Endodermal cell (in vitro differentiated cells): ENCODE data around the gene EIF4E2. TPM values are rescaled to one million over a fixed set of nuclear protein-coding genes. Genes with fewer than 3 reads are reported as not detected.
A peak's percentile ranks its signal among the peaks of the same experiment; 100 is the strongest.

Experiments
- DNase-seq: peaks from one replicate; pipeline ENCODE4 v3.0.0-alpha.2; 2017
- H3K27ac ChIP-seq: 2 replicates; pipeline ENCODE4 v1.5.1; 2013; ENCODE audit warnings: mild to moderate bottlenecking, low read depth, low read length, moderate library complexity
- H3K27me3 ChIP-seq: 2 replicates; pipeline ENCODE4 v1.6.1; 2013; ENCODE audit warnings: mild to moderate bottlenecking, low read length, moderate library complexity; ENCODE audit not compliant: insufficient read depth, control insufficient read depth, poor library complexity, severe bottlenecking
- H3K36me3 ChIP-seq: 2 replicates; pipeline ENCODE4 v1.7.0; 2013; ENCODE audit warnings: mild to moderate bottlenecking, low read length, moderate library complexity; ENCODE audit not compliant: control insufficient read depth, insufficient read depth
- H3K4me1 ChIP-seq: one replicate; pipeline ENCODE4 v1.7.0; 2013; ENCODE audit warnings: low read length; ENCODE audit not compliant: control insufficient read depth, insufficient read depth
- H3K4me3 ChIP-seq: 2 replicates; pipeline ENCODE4 v1.5.1; 2013; ENCODE audit warnings: mild to moderate bottlenecking, low read length, moderate library complexity
- H3K9ac ChIP-seq: 2 replicates; pipeline ENCODE4 v1.6.1; 2013; ENCODE audit warnings: mild to moderate bottlenecking, low read length, moderate library complexity; ENCODE audit not compliant: poor library complexity, severe bottlenecking; ENCODE audit errors: extremely low read depth
- H3K9me3 ChIP-seq: 2 replicates; pipeline ENCODE4 v1.6.1; 2013; ENCODE audit warnings: mild to moderate bottlenecking, low read length, moderate library complexity; ENCODE audit not compliant: control insufficient read depth
- H3K27ac Mint-ChIP-seq: 2 replicates; pipeline ENCODE4 v1.8.0; 2020; ENCODE audit warnings: mixed read lengths
- H3K27me3 Mint-ChIP-seq: 2 replicates; pipeline ENCODE4 v1.8.0; 2021; ENCODE audit warnings: mild to moderate bottlenecking, mixed read lengths; ENCODE audit not compliant: insufficient read depth
- H3K36me3 Mint-ChIP-seq: 2 replicates; pipeline ENCODE4 v1.8.0; 2020; ENCODE audit warnings: low read depth, mixed read lengths
- H3K4me1 Mint-ChIP-seq: 2 replicates; pipeline ENCODE4 v1.8.0; 2020; ENCODE audit warnings: mixed read lengths
- H3K4me3 Mint-ChIP-seq: 2 replicates; pipeline ENCODE4 v1.8.0; 2020; ENCODE audit warnings: mild to moderate bottlenecking, moderate library complexity, mixed read lengths
- H3K9me3 Mint-ChIP-seq: 2 replicates; pipeline ENCODE4 v1.8.0; 2020; ENCODE audit warnings: mild to moderate bottlenecking, mixed read lengths
- WGBS, 2 experiments: methylation state at CpG; one replicate each; pipeline versions ENCODE4 v1.1.5 to v1.1.7; 2013; ENCODE audit warnings: missing lambda C conversion rate in 2 of 2, mixed read lengths in 1 of 2; ENCODE audit not compliant: insufficient coverage in 1 of 2, insufficient read length in 1 of 2; 5-methylcytosine and 5-hydroxymethylcytosine counted together
- total RNA-seq, 2 donors: library from RNA; stranded (reverse); fragmentation: NEBNext Ultra II Directional in 1 of 2; extraction: Animal tissue kit (Norgen Biotek cat#: 25700) in 1 of 2; gene quantifications; 2 replicates in 1 of 2; 3 replicates in 1 of 2; pipeline ENCODE4 v1.2.1, GENCODE V29; 2021
- TF ChIP-seq, protein P1 (sequence below): fragments of 200-600 bp; sonication (generic); conservative IDR thresholded peaks from 2 replicates; pipeline ENCODE4 v1.5.0; 2021; ENCODE audit warnings: antibody characterized with exemption, mild to moderate bottlenecking

The EIF4E2 gene
- total RNA-seq, 2 donors from 2014 or later, result 105 to 116 TPM

DNA sequence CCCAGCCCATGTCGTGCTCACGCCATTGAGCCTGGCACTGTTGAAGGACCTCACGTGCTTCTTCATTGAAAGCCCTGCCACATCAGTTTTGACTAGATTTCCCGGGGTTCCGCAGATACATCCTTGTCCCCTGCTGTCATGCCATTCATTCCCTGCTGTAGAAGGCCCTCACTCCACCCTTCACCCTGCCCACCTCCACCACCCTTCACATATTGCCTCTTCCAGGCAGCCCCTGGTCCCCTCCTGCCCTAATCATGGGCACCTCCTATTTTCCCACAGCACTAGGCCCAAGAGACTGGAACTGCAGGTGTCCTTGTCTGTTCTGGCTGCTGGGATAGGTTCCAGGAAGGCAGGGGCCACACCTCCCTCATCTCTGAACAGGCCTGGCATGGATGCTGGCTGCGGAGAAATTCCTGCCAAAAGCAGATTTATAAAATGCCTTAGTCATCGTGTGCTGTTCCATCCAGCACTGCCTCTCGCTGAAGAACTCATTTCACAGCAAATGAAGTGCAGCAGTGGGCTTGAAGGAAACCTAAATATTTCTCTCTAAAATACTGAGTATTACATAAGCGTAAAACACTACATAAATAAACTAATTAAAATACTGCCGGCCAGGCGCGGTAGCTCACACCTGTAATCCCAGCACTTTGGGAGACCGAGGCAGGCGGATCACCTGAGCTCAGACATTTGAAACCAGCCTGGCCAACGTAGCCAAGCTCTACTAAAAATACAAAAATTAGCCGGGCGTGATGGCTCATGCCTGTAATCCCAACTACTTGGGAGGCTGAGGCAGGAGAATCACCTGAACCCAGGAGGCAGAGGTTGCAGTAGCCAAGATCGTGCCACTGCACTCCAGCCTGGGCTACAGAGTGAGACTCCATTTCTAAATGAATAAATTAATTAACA, 38.4 kb downstream of the EIF4E2 start:
- WGBS, 2 experiments, result 92 to 98% methylated on average over 14 to 18 of the region's 18 CpGs

DNA sequence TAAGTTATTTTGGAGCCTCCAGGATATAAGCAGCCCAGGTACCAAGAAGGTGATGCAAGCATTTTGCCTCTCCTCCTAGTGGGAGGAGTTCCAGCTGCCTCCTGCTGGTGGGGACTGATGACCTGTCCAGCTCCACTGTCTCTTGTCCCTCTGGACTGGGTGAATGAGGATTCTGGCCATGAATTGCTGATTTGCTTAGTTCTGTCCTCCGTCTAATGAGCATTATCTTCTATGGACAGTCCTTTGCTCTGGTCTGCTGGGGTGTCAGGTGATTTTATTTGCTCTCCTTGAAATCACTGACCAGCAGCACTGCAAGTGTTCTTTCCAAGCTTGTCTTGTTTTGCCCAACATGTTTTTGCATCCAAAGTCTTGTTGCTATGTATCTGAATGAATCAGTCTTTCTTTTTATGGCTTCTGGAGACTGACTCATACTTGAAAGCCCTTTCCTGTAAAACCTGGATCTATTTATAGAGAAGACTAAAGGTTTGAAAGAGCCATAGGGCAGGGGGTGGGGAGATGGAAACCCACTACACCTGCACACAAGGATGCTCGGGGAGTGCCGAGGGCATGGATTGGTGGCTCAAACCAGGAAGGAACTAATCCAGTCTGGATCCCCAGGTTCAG, 42.4 kb downstream of the EIF4E2 start:
- Histone ChIP-seq H3K27ac (no peak overlapping the region), H3K4me1 (no peaks in the 10 kb centered on the region), H3K9me3 (no peaks in the 10 kb centered on the region), H3K4me3 (no peak overlapping the region), H3K27me3 (no peaks in the 10 kb centered on the region), H3K9ac (no peak overlapping the region), H3K36me3 (no peaks in the 10 kb centered on the region)
- H3K36me3 Mint-ChIP-seq, result peaks cover 1% of the 10 kb centered on the region
- DNase-seq, result no peak
- H3K27me3 Mint-ChIP-seq, result no peaks in the 10 kb centered on the region
- H3K4me3 Mint-ChIP-seq, result no peak overlapping the region
- WGBS, 2 experiments, result 94 to 100% methylated on average over 1 to 3 of the region's 3 CpGs
- H3K9me3 Mint-ChIP-seq, result no peaks in the 10 kb centered on the region
- H3K4me1 Mint-ChIP-seq, result no peaks in the 10 kb centered on the region
- H3K27ac Mint-ChIP-seq, result no peak overlapping the region
- TF ChIP-seq, protein P1, sequence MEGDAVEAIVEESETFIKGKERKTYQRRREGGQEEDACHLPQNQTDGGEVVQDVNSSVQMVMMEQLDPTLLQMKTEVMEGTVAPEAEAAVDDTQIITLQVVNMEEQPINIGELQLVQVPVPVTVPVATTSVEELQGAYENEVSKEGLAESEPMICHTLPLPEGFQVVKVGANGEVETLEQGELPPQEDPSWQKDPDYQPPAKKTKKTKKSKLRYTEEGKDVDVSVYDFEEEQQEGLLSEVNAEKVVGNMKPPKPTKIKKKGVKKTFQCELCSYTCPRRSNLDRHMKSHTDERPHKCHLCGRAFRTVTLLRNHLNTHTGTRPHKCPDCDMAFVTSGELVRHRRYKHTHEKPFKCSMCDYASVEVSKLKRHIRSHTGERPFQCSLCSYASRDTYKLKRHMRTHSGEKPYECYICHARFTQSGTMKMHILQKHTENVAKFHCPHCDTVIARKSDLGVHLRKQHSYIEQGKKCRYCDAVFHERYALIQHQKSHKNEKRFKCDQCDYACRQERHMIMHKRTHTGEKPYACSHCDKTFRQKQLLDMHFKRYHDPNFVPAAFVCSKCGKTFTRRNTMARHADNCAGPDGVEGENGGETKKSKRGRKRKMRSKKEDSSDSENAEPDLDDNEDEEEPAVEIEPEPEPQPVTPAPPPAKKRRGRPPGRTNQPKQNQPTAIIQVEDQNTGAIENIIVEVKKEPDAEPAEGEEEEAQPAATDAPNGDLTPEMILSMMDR, result peak; percentile 22

More for the DNA sequence above, 38.4 kb downstream of the EIF4E2 start:
- Histone ChIP-seq H3K4me3 (no peak overlapping the region), H3K9me3 (no peaks in the 10 kb centered on the region), H3K27ac (no peak overlapping the region), H3K4me1 (no peaks in the 10 kb centered on the region), H3K27me3 (no peaks in the 10 kb centered on the region), H3K9ac (no peak overlapping the region), H3K36me3 (no peaks in the 10 kb centered on the region)
- H3K4me3 Mint-ChIP-seq, result no peak overlapping the region
- H3K4me1 Mint-ChIP-seq, result no peaks in the 10 kb centered on the region
- DNase-seq, result no peak
- H3K36me3 Mint-ChIP-seq, result peaks cover 9% of the 10 kb centered on the region
- no peaks in the 10 kb centered on the region for H3K9me3 Mint-ChIP-seq
- no peak overlapping the region for H3K27ac Mint-ChIP-seq
- H3K27me3 Mint-ChIP-seq, result no peaks in the 10 kb centered on the region
- TF ChIP-seq, protein P1, result no peak

DNA sequence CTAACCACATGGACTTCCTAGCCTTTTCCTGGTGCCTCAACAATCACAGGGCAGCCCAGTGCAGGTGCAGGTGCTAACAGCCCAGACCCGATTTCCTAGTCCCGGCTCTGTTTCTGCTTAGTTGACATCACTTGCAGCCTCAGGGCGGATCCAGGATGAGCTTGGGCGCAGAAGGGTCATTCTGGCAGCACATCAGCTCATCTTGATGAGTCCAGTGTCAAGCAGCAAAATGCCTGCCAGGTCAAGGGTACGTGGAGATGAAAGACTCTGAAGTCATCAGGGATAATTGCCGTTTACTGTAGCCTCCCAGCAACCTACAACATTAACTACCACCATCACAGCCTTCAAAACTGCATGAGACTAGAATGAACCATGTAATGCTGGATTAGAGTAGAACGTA, 43.5 kb downstream of the EIF4E2 start:
- no peaks in the 10 kb centered on the region for H3K27me3 Mint-ChIP-seq
- no peak overlapping the region for H3K4me3 Mint-ChIP-seq
- H3K4me1 Mint-ChIP-seq, result no peaks in the 10 kb centered on the region
- Histone ChIP-seq H3K36me3 (no peaks in the 10 kb centered on the region), H3K9ac (no peak overlapping the region), H3K27ac (no peak overlapping the region), H3K4me3 (no peak overlapping the region), H3K9me3 (no peaks in the 10 kb centered on the region), H3K4me1 (no peaks in the 10 kb centered on the region), H3K27me3 (no peaks in the 10 kb centered on the region)
- H3K36me3 Mint-ChIP-seq, result peaks cover 1% of the 10 kb centered on the region
- no peak overlapping the region for H3K27ac Mint-ChIP-seq
- 89 to 100% methylated on average over 3 to 6 of the region's 7 CpGs for WGBS, 2 experiments
- no peak for DNase-seq
- H3K9me3 Mint-ChIP-seq, result no peaks in the 10 kb centered on the region
- TF ChIP-seq, protein P1, result no peak
